Metanephros (tissue), 2 donors: ENCODE results near the gene HAP1. TPM values are rescaled to one million over a fixed set of nuclear protein-coding genes. Genes with fewer than 3 reads are reported as not detected.

Source experiments
- small RNA-seq: library from RNA; depleted of rRNA; stranded (forward); fragments of <200 nt; gene quantifications from one replicate; pipeline ENCODE3, GENCODE V24; 2014; ENCODE audit warnings: low replicate concordance
- total RNA-seq: library from RNA; depleted of rRNA; stranded (reverse); fragments of >200 nt; gene quantifications from one replicate; pipeline ENCODE4 v1.2.3, GENCODE V29; 2014

Gene HAP1, protein sequence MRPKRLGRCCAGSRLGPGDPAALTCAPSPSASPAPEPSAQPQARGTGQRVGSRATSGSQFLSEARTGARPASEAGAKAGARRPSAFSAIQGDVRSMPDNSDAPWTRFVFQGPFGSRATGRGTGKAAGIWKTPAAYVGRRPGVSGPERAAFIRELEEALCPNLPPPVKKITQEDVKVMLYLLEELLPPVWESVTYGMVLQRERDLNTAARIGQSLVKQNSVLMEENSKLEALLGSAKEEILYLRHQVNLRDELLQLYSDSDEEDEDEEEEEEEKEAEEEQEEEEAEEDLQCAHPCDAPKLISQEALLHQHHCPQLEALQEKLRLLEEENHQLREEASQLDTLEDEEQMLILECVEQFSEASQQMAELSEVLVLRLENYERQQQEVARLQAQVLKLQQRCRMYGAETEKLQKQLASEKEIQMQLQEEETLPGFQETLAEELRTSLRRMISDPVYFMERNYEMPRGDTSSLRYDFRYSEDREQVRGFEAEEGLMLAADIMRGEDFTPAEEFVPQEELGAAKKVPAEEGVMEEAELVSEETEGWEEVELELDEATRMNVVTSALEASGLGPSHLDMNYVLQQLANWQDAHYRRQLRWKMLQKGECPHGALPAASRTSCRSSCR
- total RNA-seq: 0.64 TPM

DNA sequence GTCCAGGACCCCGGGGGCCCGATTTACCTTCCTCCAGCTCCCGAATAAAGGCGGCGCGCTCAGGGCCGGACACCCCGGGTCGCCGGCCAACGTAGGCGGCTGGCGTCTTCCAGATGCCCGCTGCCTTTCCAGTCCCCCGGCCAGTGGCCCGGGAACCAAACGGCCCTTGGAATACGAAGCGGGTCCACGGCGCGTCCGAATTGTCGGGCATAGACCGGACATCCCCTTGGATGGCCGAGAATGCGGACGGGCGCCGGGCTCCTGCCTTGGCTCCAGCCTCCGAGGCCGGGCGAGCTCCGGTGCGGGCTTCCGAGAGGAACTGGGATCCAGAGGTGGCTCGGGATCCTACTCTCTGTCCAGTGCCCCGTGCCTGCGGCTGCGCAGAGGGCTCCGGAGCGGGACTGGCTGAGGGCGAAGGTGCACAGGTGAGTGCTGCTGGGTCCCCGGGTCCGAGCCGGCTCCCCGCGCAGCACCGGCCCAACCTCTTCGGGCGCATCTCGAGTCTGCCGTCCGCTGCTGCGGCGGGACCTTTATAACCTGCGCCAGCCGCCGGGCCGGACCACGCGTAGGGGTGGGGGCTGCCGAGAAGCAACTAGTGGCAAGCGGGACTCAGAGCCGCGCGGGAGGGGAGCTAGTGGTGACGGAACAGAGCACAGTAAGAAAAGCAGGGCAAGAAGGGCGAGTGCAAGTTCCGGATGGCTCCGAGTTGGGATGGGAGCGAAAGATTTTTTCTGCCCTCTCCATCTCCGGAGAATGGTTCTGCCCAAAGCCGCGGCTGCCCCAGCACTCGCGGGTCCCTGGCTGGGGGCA, at the start of gene HAP1:
Gene HAP1 (minus strand): TSS at position 505 of the 810 bp plus-strand sequence. CDS start 9 bp downstream, at position 496.

GRCh38 chr17:41711669-41712400, 22.6 kb downstream of the HAP1 start, which contains the start of gene GAST:
TSS of gene GAST (plus strand) at chr17:41712331. CDS start at chr17:41715437, 3,106 bp downstream.

DNA sequence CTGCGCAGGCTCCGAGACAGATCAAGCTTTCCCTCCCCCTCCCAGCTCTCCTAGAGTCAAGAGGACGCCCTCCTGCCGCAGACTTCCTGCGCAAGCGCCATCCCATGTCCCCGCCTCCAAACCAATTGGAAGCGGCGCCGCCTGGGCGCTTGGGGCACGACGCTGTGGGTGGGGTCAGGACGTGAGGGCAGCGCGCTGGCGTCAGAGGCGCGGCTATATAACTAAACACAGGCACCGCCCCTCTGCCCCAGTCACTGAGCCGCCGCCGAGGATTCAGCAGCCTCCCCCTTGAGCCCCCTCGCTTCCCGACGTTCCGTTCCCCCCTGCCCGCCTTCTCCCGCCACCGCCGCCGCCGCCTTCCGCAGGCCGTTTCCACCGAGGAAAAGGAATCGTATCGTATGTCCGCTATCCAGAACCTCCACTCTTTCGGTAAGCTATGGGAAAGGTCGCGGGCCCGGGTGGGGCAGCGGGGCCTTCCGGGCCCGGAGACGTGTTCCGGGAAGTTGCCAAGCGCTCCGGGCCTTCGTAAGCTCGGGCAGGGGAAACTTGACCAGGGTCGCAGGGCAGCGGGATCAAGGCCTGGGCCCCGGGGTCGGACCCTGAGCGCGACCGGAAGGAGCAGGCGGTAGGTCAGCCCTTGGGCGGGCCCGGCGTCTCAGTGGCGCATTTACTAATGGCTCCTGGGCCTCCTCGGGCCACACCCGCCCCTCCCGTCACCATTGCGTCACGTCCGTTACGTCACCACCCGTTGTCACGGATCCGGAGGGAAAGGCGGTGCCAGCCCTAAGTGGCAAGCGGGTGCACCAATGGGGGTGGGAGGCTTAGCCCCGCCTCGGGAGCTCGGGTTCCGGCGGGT, 45.6 kb downstream of the HAP1 start, which contains the start of gene EIF1:
Gene EIF1 (plus strand): TSS at position 245 of the 856 bp plus-strand sequence. CDS start 154 bp downstream, at position 399.

Small RNA genes lying within 50 kb of the gene (small RNA-seq; reads per million reads assigned to genes)
- gene RN7SL399P: not detected
- gene RNA5SP442: not detected

Other genes starting within 250 kb of the HAP1 start
- not detected for gene KRT36, start 244.7 kb downstream of the HAP1 start, total RNA-seq
- 7.4 TPM for gene KRT13, start 229.0 kb downstream of the HAP1 start, total RNA-seq
- gene KRT15, start 215.8 kb downstream of the HAP1 start, total RNA-seq: 1.1 TPM
- gene KRT19, start 206.3 kb downstream of the HAP1 start, total RNA-seq: 308 TPM
- gene KRT9, start 162.6 kb downstream of the HAP1 start, total RNA-seq: not detected
- 0.29 TPM for gene KRT14, start 147.7 kb downstream of the HAP1 start, total RNA-seq
- not detected for gene KRT16, start 121.9 kb downstream of the HAP1 start, total RNA-seq
- 11.1 TPM for gene KRT17, start 110.1 kb downstream of the HAP1 start, total RNA-seq
- gene EIF1, start 45.8 kb downstream of the HAP1 start, total RNA-seq: 128 TPM
- not detected for gene GAST, start 22.3 kb downstream of the HAP1 start, total RNA-seq
- gene JUP, start 52.1 kb upstream of the HAP1 start, total RNA-seq: 261 TPM
- gene P3H4, start 77.3 kb upstream of the HAP1 start, total RNA-seq: 37.2 TPM
- 113 TPM for gene FKBP10, start 78.4 kb upstream of the HAP1 start, total RNA-seq
- 70.8 TPM for gene NT5C3B, start 101.6 kb upstream of the HAP1 start, total RNA-seq
- 0.12 TPM for gene KLHL10, start 103.2 kb upstream of the HAP1 start, total RNA-seq
- gene KLHL11, start 130.8 kb upstream of the HAP1 start, total RNA-seq: 38.2 TPM
- gene ACLY, start 184.3 kb upstream of the HAP1 start, total RNA-seq: 82.0 TPM
- 1.9 TPM for gene ODAD4, start 196.0 kb upstream of the HAP1 start, total RNA-seq
- 46.5 TPM for gene CNP, start 232.2 kb upstream of the HAP1 start, total RNA-seq